HCT116 (cell line): ENCODE data around the gene SLC22A7.

Experiments used
- CEBPB ChIP-seq: IDR thresholded peaks from 2 replicates; pipeline ENCODE4 v1.6.1; 2012; ENCODE audit warnings: low read depth
- CTCF ChIP-seq, 3 experiments: fragments of 200-600 bp in 1 of 3; sonication (generic) in 1 of 3; IDR thresholded peaks in 2 of 3; conservative IDR thresholded peaks in 1 of 3; 2 replicates each; pipeline ENCODE4 v1.5.1; 2012 to 2017; ENCODE audit warnings: low read depth in 2 of 3, low read length in 2 of 3, antibody characterized with exemption in 1 of 3, borderline replicate concordance in 1 of 3, control low read depth in 1 of 3, mild to moderate bottlenecking in 1 of 3, mixed read lengths in 1 of 3, mixed run types in 1 of 3, moderate library complexity in 1 of 3; ENCODE audit not compliant: insufficient read depth in 1 of 3
- EZH2 ChIP-seq: fragments of 200-600 bp; sonication (generic); IDR thresholded peaks from 2 replicates; pipeline ENCODE4 v1.6.1; 2017; ENCODE audit warnings: antibody characterized with exemption, mixed run types
- ZNF274 ChIP-seq: fragments of 200-500 bp; sonication (Bioruptor generic); IDR thresholded peaks from 2 replicates; pipeline ENCODE4 v1.6.1; 2014; ENCODE audit warnings: mild to moderate bottlenecking, low read depth, low read length, inconsistent platforms

GRCh38 chr6:43268782-43269272, 29.2 kb upstream of the SLC22A7 start:
- TF ChIP-seq CTCF (IDR thresholded peaks at IDR 0.05 in 2 of 3, conservative IDR thresholded peaks at IDR 0.05 in 1 of 3; ENCODE audit: borderline replicate concordance in 1 of 3, insufficient read depth in 1 of 3, low read depth in 2 of 3, low read length in 2 of 3) (no peak), ZNF274 (no peak), CEBPB (no peak), EZH2 (no peak)
